IMR-90 (cell line): ENCODE results near the gene CHRNA5.

Experiments used
- MXI1 ChIP-seq: IDR thresholded peaks from 2 replicates; pipeline ENCODE4 v1.6.1; 2012; ENCODE audit warnings: low read depth, mild to moderate bottlenecking, low read length, moderate library complexity, borderline replicate concordance
- POLR2A ChIP-seq: IDR thresholded peaks from 2 replicates; pipeline ENCODE4 v1.6.1; 2012; ENCODE audit warnings: mild to moderate bottlenecking, low read depth, low read length
- RAD21 ChIP-seq: IDR thresholded peaks from 2 replicates; pipeline ENCODE4 v1.6.1; 2012; ENCODE audit warnings: low read length, improper control_type of control experiment
- TF ChIP-seq, protein P1 (sequence below): conservative IDR thresholded peaks from 2 replicates; pipeline ENCODE4 v1.5.1; 2012; ENCODE audit warnings: mild to moderate bottlenecking, low read depth, low read length, improper control_type of control experiment

DNA sequence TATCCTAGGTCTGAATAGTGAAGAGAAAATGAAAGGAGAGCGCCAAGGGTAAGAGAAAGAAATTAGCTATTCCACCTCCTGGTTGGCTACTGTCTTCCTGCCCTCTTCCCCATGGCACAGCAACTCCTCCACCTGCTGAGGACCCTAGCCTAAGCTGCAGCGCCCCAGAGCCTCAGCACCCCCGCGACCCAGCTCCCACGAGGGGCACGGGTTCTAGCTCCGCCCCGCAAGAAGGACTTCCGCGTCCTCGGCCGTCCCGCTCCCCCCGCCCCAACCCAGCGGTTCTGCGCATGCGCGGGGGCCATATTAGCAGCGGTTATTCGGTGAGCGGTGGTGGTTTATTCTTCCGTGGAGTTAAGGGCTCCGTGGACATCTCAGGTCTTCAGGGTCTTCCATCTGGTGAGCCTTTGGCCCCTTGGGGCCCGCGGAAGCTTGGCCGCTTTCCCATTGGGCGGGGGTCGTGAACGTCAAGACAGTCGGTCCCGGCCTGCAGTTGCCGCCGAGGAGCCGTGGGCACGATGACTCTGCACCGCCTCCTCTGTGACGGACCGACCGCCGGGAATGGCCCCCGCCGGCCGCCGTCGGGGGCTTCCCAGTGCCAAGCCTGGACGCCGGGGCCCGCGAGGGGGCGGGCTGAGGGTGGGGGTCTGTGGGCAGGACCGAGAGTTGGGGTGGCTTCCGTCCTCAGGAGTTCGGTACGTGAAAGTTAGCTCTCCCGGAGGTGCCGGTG, 25.0 kb upstream of the CHRNA5 start, which contains the start of gene PSMA4:
- TF ChIP-seq, protein P1, sequence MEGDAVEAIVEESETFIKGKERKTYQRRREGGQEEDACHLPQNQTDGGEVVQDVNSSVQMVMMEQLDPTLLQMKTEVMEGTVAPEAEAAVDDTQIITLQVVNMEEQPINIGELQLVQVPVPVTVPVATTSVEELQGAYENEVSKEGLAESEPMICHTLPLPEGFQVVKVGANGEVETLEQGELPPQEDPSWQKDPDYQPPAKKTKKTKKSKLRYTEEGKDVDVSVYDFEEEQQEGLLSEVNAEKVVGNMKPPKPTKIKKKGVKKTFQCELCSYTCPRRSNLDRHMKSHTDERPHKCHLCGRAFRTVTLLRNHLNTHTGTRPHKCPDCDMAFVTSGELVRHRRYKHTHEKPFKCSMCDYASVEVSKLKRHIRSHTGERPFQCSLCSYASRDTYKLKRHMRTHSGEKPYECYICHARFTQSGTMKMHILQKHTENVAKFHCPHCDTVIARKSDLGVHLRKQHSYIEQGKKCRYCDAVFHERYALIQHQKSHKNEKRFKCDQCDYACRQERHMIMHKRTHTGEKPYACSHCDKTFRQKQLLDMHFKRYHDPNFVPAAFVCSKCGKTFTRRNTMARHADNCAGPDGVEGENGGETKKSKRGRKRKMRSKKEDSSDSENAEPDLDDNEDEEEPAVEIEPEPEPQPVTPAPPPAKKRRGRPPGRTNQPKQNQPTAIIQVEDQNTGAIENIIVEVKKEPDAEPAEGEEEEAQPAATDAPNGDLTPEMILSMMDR = no peak
- TF ChIP-seq RAD21 (no peak), POLR2A (peak; percentile 79), MXI1 (0 out of 2 replicates have a peak, but pooled peaks have one; percentile 5)
